K562 (cell line): Measurements from ENCODE around the gene TM7SF2.

Experiments used
- CREM ChIP-seq: IDR thresholded peaks from 2 replicates; pipeline ENCODE4 v1.6.1; 2014; ENCODE audit warnings: antibody characterized with exemption, low read depth
- NR2C2 ChIP-seq, 2 experiments: fragments of 200-800 bp in 1 of 2; sonication (Bioruptor generic) in 1 of 2; sonication (generic) in 1 of 2; formaldehyde crosslinking in 1 of 2; IDR thresholded peaks; 2 replicates each; pipeline versions ENCODE4 v1.6.1 to v1.8.0; 2016 to 2022; ENCODE audit warnings: mild to moderate bottlenecking in 1 of 2, missing compliant biosample characterization in 1 of 2, missing genetic modification characterization in 1 of 2, missing genetic modification reagents in 1 of 2
- TEAD2 ChIP-seq: fragments of 450-650 bp; IDR thresholded peaks from 2 replicates; pipeline ENCODE4 v1.6.1; 2016; ENCODE audit warnings: missing genetic modification characterization, control low read depth, missing compliant biosample characterization
- YY1 ChIP-seq, 3 experiments: IDR thresholded peaks; 2 replicates each; pipeline ENCODE4 v1.6.1; 2011; ENCODE audit warnings: low read length in 2 of 3, mild to moderate bottlenecking in 2 of 3, moderate library complexity in 2 of 3, borderline replicate concordance in 1 of 3, control low read depth in 1 of 3, low read depth in 1 of 3; ENCODE audit not compliant: insufficient read depth in 3 of 3, insufficient replicate concordance in 2 of 3, control insufficient read depth in 1 of 3, insufficient read length in 1 of 3; ENCODE audit errors: extremely low read depth in 1 of 3
- ZNF175 ChIP-seq: fragments of 200-800 bp; sonication (Bioruptor generic); IDR thresholded peaks from 2 replicates; pipeline ENCODE4 v1.6.1; 2016; ENCODE audit warnings: low read depth, mild to moderate bottlenecking, missing genetic modification characterization, missing compliant biosample characterization
- ZNF274 ChIP-seq: IDR thresholded peaks from 2 replicates; pipeline ENCODE4 v1.6.1; 2011; ENCODE audit warnings: low read depth, mild to moderate bottlenecking, low read length, moderate library complexity, borderline replicate concordance
- ZSCAN32 ChIP-seq: fragments of 450-650 bp; formaldehyde crosslinking; IDR thresholded peaks from 2 replicates; pipeline ENCODE4 v1.4.0; 2020; ENCODE audit warnings: mild to moderate bottlenecking, moderate library complexity
- TF ChIP-seq, protein P1 (sequence below), 3 experiments: IDR thresholded peaks in 2 of 3; conservative IDR thresholded peaks in 1 of 3; 2 replicates each; pipeline ENCODE4 v1.5.1; 2011 to 2012; ENCODE audit warnings: low read length in 3 of 3, mild to moderate bottlenecking in 3 of 3, control low read depth in 2 of 3, improper control_type of control experiment in 1 of 3, inconsistent platforms in 1 of 3, low read depth in 1 of 3, mixed read lengths in 1 of 3, moderate library complexity in 1 of 3; ENCODE audit not compliant: insufficient read depth in 2 of 3
- TF ChIP-seq, protein P2 (sequence below): fragments of 250-450 bp; sonication (Bioruptor Pico); IDR thresholded peaks from 2 replicates; pipeline ENCODE4 v1.8.0; 2022; ENCODE audit warnings: moderate library complexity, mild to moderate bottlenecking, inconsistent platforms
- TF ChIP-seq, protein P3 (sequence below): sonication (generic); formaldehyde crosslinking; IDR thresholded peaks from 2 replicates; pipeline ENCODE4 v1.5.0; 2020; ENCODE audit warnings: missing genetic modification reagents
- TF ChIP-seq, protein P4 (sequence below), 2 experiments: fragments of 450-650 bp in 1 of 2; sonication (generic) in 1 of 2; formaldehyde crosslinking; conservative IDR thresholded peaks; 2 replicates each; pipeline versions ENCODE4 v1.4.0 to v1.8.1; 2020 to 2022; ENCODE audit warnings: mild to moderate bottlenecking in 1 of 2, missing genetic modification reagents in 1 of 2

DNA sequence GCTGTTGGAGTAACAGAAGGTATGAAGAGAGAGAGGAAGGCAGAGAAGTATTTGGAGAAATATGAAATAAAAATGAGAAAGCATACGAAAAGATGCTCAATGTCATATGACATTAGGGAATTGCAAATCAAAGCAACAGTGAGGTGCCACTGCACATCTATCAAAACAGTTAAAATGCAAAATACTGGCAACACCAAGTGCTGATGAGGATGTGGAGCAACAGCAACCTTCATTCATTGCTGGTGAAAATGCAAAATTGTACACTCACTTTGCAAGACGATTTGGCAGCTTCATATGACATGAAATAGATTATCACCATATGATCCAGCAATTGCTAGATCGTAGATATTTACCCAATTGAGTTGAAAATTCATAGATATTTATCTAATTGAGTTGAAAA, 49.0 kb downstream of the TM7SF2 start:
- TF ChIP-seq ZNF175, result no peak
- TF ChIP-seq, protein P1, sequence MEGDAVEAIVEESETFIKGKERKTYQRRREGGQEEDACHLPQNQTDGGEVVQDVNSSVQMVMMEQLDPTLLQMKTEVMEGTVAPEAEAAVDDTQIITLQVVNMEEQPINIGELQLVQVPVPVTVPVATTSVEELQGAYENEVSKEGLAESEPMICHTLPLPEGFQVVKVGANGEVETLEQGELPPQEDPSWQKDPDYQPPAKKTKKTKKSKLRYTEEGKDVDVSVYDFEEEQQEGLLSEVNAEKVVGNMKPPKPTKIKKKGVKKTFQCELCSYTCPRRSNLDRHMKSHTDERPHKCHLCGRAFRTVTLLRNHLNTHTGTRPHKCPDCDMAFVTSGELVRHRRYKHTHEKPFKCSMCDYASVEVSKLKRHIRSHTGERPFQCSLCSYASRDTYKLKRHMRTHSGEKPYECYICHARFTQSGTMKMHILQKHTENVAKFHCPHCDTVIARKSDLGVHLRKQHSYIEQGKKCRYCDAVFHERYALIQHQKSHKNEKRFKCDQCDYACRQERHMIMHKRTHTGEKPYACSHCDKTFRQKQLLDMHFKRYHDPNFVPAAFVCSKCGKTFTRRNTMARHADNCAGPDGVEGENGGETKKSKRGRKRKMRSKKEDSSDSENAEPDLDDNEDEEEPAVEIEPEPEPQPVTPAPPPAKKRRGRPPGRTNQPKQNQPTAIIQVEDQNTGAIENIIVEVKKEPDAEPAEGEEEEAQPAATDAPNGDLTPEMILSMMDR (IDR thresholded peaks at IDR 0.05 in 2 of 3, conservative IDR thresholded peaks at IDR 0.05 in 1 of 3; ENCODE audit: insufficient read depth in 2 of 3, low read depth in 1 of 3, low read length in 3 of 3), result no peak
- TF ChIP-seq, protein P2, sequence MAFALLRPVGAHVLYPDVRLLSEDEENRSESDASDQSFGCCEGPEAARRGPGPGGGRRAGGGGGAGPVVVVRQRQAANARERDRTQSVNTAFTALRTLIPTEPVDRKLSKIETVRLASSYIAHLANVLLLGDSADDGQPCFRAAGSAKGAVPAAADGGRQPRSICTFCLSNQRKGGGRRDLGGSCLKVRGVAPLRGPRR (CRISPR knock-in tag), result no peak
- TF ChIP-seq ZSCAN32 (CRISPR knock-in tag), result no peak
- TF ChIP-seq NR2C2 (CRISPR knock-in tag; IDR thresholded peaks at IDR 0.05), result no peak
- no peak for TF ChIP-seq NR2C2 (tag; IDR thresholded peaks at IDR 0.05)
- no peak for TF ChIP-seq ZNF274
- TF ChIP-seq TEAD2 (tag), result no peak
- TF ChIP-seq, protein P3, sequence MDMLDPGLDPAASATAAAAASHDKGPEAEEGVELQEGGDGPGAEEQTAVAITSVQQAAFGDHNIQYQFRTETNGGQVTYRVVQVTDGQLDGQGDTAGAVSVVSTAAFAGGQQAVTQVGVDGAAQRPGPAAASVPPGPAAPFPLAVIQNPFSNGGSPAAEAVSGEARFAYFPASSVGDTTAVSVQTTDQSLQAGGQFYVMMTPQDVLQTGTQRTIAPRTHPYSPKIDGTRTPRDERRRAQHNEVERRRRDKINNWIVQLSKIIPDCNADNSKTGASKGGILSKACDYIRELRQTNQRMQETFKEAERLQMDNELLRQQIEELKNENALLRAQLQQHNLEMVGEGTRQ (CRISPR knock-in tag), result no peak
- TF ChIP-seq, protein P4, sequence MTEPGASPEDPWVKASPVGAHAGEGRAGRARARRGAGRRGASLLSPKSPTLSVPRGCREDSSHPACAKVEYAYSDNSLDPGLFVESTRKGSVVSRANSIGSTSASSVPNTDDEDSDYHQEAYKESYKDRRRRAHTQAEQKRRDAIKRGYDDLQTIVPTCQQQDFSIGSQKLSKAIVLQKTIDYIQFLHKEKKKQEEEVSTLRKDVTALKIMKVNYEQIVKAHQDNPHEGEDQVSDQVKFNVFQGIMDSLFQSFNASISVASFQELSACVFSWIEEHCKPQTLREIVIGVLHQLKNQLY (CRISPR knock-in tag; conservative IDR thresholded peaks at IDR 0.05), result no peak
- no peak for TF ChIP-seq YY1 (IDR thresholded peaks at IDR 0.05; ENCODE audit: borderline replicate concordance in 1 of 3, control insufficient read depth in 1 of 3, extremely low read depth in 1 of 3, insufficient read depth in 3 of 3, insufficient read length in 1 of 3, insufficient replicate concordance in 2 of 3, low read depth in 1 of 3, low read length in 2 of 3)
- no peak for TF ChIP-seq CREM
